HCT116 (cell line): Measurements from ENCODE around the gene GCDH. TPM values are rescaled to one million over a fixed set of nuclear protein-coding genes. Genes with fewer than 3 reads are reported as not detected.

Experiments used
- ATAC-seq: fragments of 200-7000 bp; cut with Tn5 transposase; 2 replicates; pipeline ENCODE4 v1.9.1; 2020; ENCODE audit warnings: mild to moderate bottlenecking, moderate library complexity
- BruUV-seq: library from RNA; stranded (reverse); fragments of 400-500 nt; replicated peaks from 2 replicates; lab custom pipeline; 2021; lab: Mats Ljungman, UMichigan
- CTCF ChIA-PET: fragments of 300-600 bp; sonication (Branson Sonifier 250); formaldehyde crosslinking; loops from one replicate; lab custom pipeline; 2021; ENCODE audit warnings: antibody characterized with exemption; lab: Charles Lee
- POLR2A ChIA-PET: fragments of 300-600, 350-600 bp; sonication (Branson Sonifier 250); formaldehyde crosslinking; loops from one replicate; lab custom pipeline; 2021; ENCODE audit warnings: antibody characterized with exemption; lab: Charles Lee
- RAD21 ChIA-PET, 2 experiments: fragments of 300-600 bp; sonication (Branson Sonifier 250); formaldehyde crosslinking; loops; one replicate each; lab custom pipeline; 2023; ENCODE audit warnings: low total read pairs in 2 of 2; ENCODE audit not compliant: uncharacterized antibody in 2 of 2, unreplicated experiment in 2 of 2, low non-redundant PET in 1 of 2; lab: Charles Lee
- DNase-seq: peaks from one replicate; pipeline ENCODE4 v3.0.0-alpha.2; 2010; ENCODE audit warnings: low read depth, low spot score
- H2AFZ ChIP-seq: fragments of 200-600 bp; shearing (Covaris generic), sonication (generic); 2 replicates; pipeline ENCODE4 v1.6.1; 2017; ENCODE audit warnings: low read depth, mixed run types, mixed read lengths, antibody characterized with exemption, low read length; ENCODE audit not compliant: poor library complexity, severe bottlenecking
- H3K27ac ChIP-seq: 2 replicates; pipeline ENCODE4 v1.5.1; 2012; ENCODE audit warnings: low read depth, low read length
- H3K27me3 ChIP-seq: fragments of 200-600 bp; sonication (generic); 2 replicates; pipeline ENCODE4 v1.6.1; 2016; ENCODE audit warnings: mixed run types, low read length, mixed read lengths; ENCODE audit not compliant: insufficient read depth
- H3K36me3 ChIP-seq, 2 experiments: fragments of 200-500 bp in 1 of 2; fragments of 200-600 bp in 1 of 2; sonication (Bioruptor generic) in 1 of 2; sonication (generic) in 1 of 2; 2 replicates each; pipeline versions ENCODE4 v1.5.1 to v1.6.1; 2014 to 2016; ENCODE audit warnings: low read length in 2 of 2, inconsistent platforms in 1 of 2, mixed read lengths in 1 of 2, mixed run types in 1 of 2; ENCODE audit not compliant: insufficient read depth in 2 of 2, control insufficient read depth in 1 of 2
- H3K4me1 ChIP-seq, 2 experiments: fragments of 200-600 bp in 1 of 2; sonication (generic) in 1 of 2; 2 replicates each; pipeline versions ENCODE4 v1.5.1 to v1.6.1; 2012 to 2017; ENCODE audit warnings: low read length in 2 of 2, inconsistent platforms in 1 of 2, mild to moderate bottlenecking in 1 of 2, mixed read lengths in 1 of 2, mixed run types in 1 of 2, moderate library complexity in 1 of 2; ENCODE audit not compliant: insufficient read depth in 2 of 2, control insufficient read depth in 1 of 2
- H3K4me2 ChIP-seq: fragments of 200-600 bp; sonication (generic); 2 replicates; pipeline ENCODE4 v1.6.1; 2017; ENCODE audit warnings: mixed run types, low read length, mixed read lengths
- H3K4me3 ChIP-seq, 2 experiments: fragments of 200-600 bp in 1 of 2; sonication (generic) in 1 of 2; replicated peaks in 1 of 2; 2 replicates each; pipeline ENCODE4 v1.5.1; 2011 to 2016; ENCODE audit warnings: low read length in 2 of 2, control low read depth in 1 of 2, low read depth in 1 of 2, mild to moderate bottlenecking in 1 of 2, mixed read lengths in 1 of 2, mixed run types in 1 of 2
- H3K79me2 ChIP-seq: fragments of 200-600 bp; sonication (generic); 2 replicates; pipeline ENCODE4 v1.6.1; 2017; ENCODE audit warnings: mild to moderate bottlenecking, mixed run types, low read length, moderate library complexity, mixed read lengths; ENCODE audit not compliant: insufficient read depth
- H3K9ac ChIP-seq: fragments of 200-600 bp; sonication (generic); 2 replicates; pipeline ENCODE4 v1.6.1; 2016; ENCODE audit warnings: low read length, mixed read lengths
- H3K9me2 ChIP-seq: fragments of 200-600 bp; sonication (generic), shearing (Covaris generic); 2 replicates; pipeline ENCODE4 v1.6.1; 2017; ENCODE audit warnings: mixed run types, mild to moderate bottlenecking, moderate library complexity; ENCODE audit not compliant: insufficient read depth
- H3K9me3 ChIP-seq, 2 experiments: fragments of 200-500 bp in 1 of 2; fragments of 200-600 bp in 1 of 2; sonication (Bioruptor generic) in 1 of 2; sonication (generic) in 1 of 2; 2 replicates each; pipeline ENCODE4 v1.6.1; 2014 to 2017; ENCODE audit warnings: low read length in 2 of 2, mixed read lengths in 2 of 2, inconsistent platforms in 1 of 2, low read depth in 1 of 2, mild to moderate bottlenecking in 1 of 2, mixed run types in 1 of 2, moderate library complexity in 1 of 2; ENCODE audit not compliant: control insufficient read depth in 1 of 2, insufficient read depth in 1 of 2
- H4K20me1 ChIP-seq: fragments of 200-600 bp; sonication (generic), shearing (Covaris generic); 2 replicates; pipeline ENCODE4 v1.6.1; 2017; ENCODE audit warnings: mixed run types, mild to moderate bottlenecking, moderate library complexity; ENCODE audit not compliant: insufficient read depth
- ATF3 ChIP-seq: IDR thresholded peaks from 2 replicates; pipeline ENCODE4 v1.6.1; 2012
- CBX3 ChIP-seq: IDR thresholded peaks from 2 replicates; pipeline ENCODE4 v1.6.1; 2012; ENCODE audit warnings: low read depth
- CEBPB ChIP-seq: IDR thresholded peaks from 2 replicates; pipeline ENCODE4 v1.6.1; 2012; ENCODE audit warnings: low read depth
- EZH2 ChIP-seq: fragments of 200-600 bp; sonication (generic); IDR thresholded peaks from 2 replicates; pipeline ENCODE4 v1.6.1; 2017; ENCODE audit warnings: antibody characterized with exemption, mixed run types
- EZH2phosphoT487 ChIP-seq: fragments of 200-600 bp; IDR thresholded peaks from 2 replicates; pipeline ENCODE4 v1.6.1; 2018; ENCODE audit warnings: antibody characterized with exemption, borderline replicate concordance
- JUND ChIP-seq: IDR thresholded peaks from 2 replicates; pipeline ENCODE4 v1.6.1; 2012
- POLR2A ChIP-seq: IDR thresholded peaks from 2 replicates; pipeline ENCODE4 v1.7.0; 2011; ENCODE audit warnings: borderline replicate concordance; ENCODE audit not compliant: insufficient read depth, insufficient read length; ENCODE audit errors: extremely low read depth
- POLR2AphosphoS5 ChIP-seq: IDR thresholded peaks from 2 replicates; pipeline ENCODE4 v1.6.1; 2011; ENCODE audit warnings: mild to moderate bottlenecking, low read depth, low read length, moderate library complexity
- RAD21 ChIP-seq: IDR thresholded peaks from 2 replicates; pipeline ENCODE4 v1.6.1; 2012; ENCODE audit warnings: low read depth, mild to moderate bottlenecking
- REST ChIP-seq: IDR thresholded peaks from 2 replicates; pipeline ENCODE4 v1.6.1; 2012; ENCODE audit warnings: low read depth
- SIN3A ChIP-seq: IDR thresholded peaks from 2 replicates; pipeline ENCODE4 v1.6.1; 2012; ENCODE audit warnings: low read depth
- SRF ChIP-seq: IDR thresholded peaks from 2 replicates; pipeline ENCODE4 v1.6.1; 2012; ENCODE audit warnings: low read depth
- TCF7L2 ChIP-seq: IDR thresholded peaks from 2 replicates; pipeline ENCODE4 v1.7.0; 2011; ENCODE audit warnings: borderline replicate concordance, inconsistent platforms; ENCODE audit not compliant: insufficient read depth, insufficient read length; ENCODE audit errors: extremely low read depth
- YY1 ChIP-seq: IDR thresholded peaks from 2 replicates; pipeline ENCODE4 v1.6.1; 2011; ENCODE audit warnings: low read length, low read depth, moderate library complexity, mild to moderate bottlenecking; ENCODE audit not compliant: insufficient replicate concordance; ENCODE audit errors: extremely low read depth
- ZBTB33 ChIP-seq: IDR thresholded peaks from 2 replicates; pipeline ENCODE4 v1.6.1; 2011; ENCODE audit warnings: mild to moderate bottlenecking, low read length, moderate library complexity; ENCODE audit not compliant: insufficient replicate concordance; ENCODE audit errors: extremely low read depth
- ZNF274 ChIP-seq: fragments of 200-500 bp; sonication (Bioruptor generic); IDR thresholded peaks from 2 replicates; pipeline ENCODE4 v1.6.1; 2014; ENCODE audit warnings: mild to moderate bottlenecking, low read depth, low read length, inconsistent platforms
- intact Hi-C: fragments of 100-400 bp; cut with micrococcal nuclease; formaldehyde crosslinking; loops from 2 replicates; pipeline ENCODE4 v1.10.0; 2022
- total RNA-seq: library from RNA; stranded (reverse); gene quantifications from one replicate; pipeline ENCODE4 v1.2.1, GENCODE V29; 2021; ENCODE audit not compliant: unreplicated experiment

Gene GCDH
- total RNA-seq, 1 experiment from 2014 or later: 23.2 TPM

GRCh38 chr19:12896460-12896859 lies 5.5 kb downstream of the GCDH start:
- H4K20me1 ChIP-seq: no peaks in the 10 kb centered on the region
- BruUV-seq: no TSS peak
- H2AFZ ChIP-seq: no peak overlapping the region
- no peak overlapping the region for H3K4me3 ChIP-seq
- DNase-seq: no peak
- ChIA-PET CTCF (no interaction called here), RAD21 (no interaction called here), POLR2A (no interaction called here)
- H3K9me3 ChIP-seq: no peaks in the 10 kb centered on the region
- H3K27ac ChIP-seq: no peak overlapping the region
- no peaks in the 10 kb centered on the region for H3K9me2 ChIP-seq
- H3K27me3 ChIP-seq: no peaks in the 10 kb centered on the region
- TF ChIP-seq EZH2: no peak
- no peak for TF ChIP-seq ZBTB33
- no peak for TF ChIP-seq RAD21
- TF ChIP-seq JUND: no peak
- no peak for TF ChIP-seq CBX3
- TF ChIP-seq CEBPB: no peak
- no peak for TF ChIP-seq EZH2phosphoT487
- no peak for TF ChIP-seq SRF
- no peak for TF ChIP-seq POLR2AphosphoS5
- no peak for TF ChIP-seq POLR2A
- TF ChIP-seq YY1: no peak
- no peak for TF ChIP-seq ZNF274
- TF ChIP-seq SIN3A: no peak
- TF ChIP-seq REST: no peak
- no peak for TF ChIP-seq TCF7L2
- no peak for TF ChIP-seq ATF3
- ATAC-seq: no peak
- peaks cover 6% of the 10 kb centered on the region; the same call in 1 of the 2 replicates for H3K79me2 ChIP-seq
- peaks cover 5 to 8% of the 10 kb centered on the region in 2 experiments; a peak in 3 of 4 replicates for H3K4me1 ChIP-seq
- peaks cover 2 to 8% of the 10 kb centered on the region in 2 experiments; a peak in 3 of 4 replicates for H3K36me3 ChIP-seq
- intact Hi-C loops: no loop called here
- no peak overlapping the region for H3K9ac ChIP-seq
- no peak overlapping the region for H3K4me2 ChIP-seq
